Kidney (tissue), 14 donors: ENCODE data around the gene IGLL1. TPM values are rescaled to one million over a fixed set of nuclear protein-coding genes. Genes with fewer than 3 reads are reported as not detected.

Source experiments
- DNase-seq, 5 donors: peaks; one replicate each; pipeline ENCODE4 v3.0.0-alpha.2; 2013 to 2020
- FAIRE-seq: peaks from 2 replicates; lab custom pipeline; 2012; peaks lifted over from hg19 to GRCh38; lab: Jason Lieb, UNC
- H3K27ac ChIP-seq, 2 donors: one replicate each; pipeline ENCODE4 v1.7.0; 2013; ENCODE audit warnings: low read depth in 2 of 2, low read length in 2 of 2, inconsistent platforms in 1 of 2
- H3K27me3 ChIP-seq: one replicate; pipeline ENCODE4 v1.7.1; 2013; ENCODE audit warnings: low read length, inconsistent platforms; ENCODE audit not compliant: control insufficient read depth, insufficient read depth
- H3K36me3 ChIP-seq, 3 donors: one replicate each; pipeline versions ENCODE4 v1.7.0 to v1.7.1; 2013; ENCODE audit warnings: low read length in 3 of 3, control low read depth in 1 of 3, inconsistent platforms in 1 of 3; ENCODE audit not compliant: insufficient read depth in 3 of 3, control insufficient read depth in 2 of 3
- H3K4me1 ChIP-seq, 3 donors: one replicate each; pipeline versions ENCODE4 v1.7.0 to v1.7.1; 2013; ENCODE audit warnings: low read length in 3 of 3, inconsistent platforms in 1 of 3, low read depth in 1 of 3; ENCODE audit not compliant: control insufficient read depth in 2 of 3, insufficient read depth in 2 of 3
- H3K4me3 ChIP-seq, 3 donors: one replicate each; pipeline versions ENCODE4 v1.7.0 to v1.8.1; 2013; ENCODE audit warnings: low read length in 3 of 3, control low read depth in 1 of 3, inconsistent platforms in 1 of 3
- H3K9ac ChIP-seq, 3 donors: one replicate each; pipeline versions ENCODE4 v1.7.0 to v1.7.1; 2013; ENCODE audit warnings: low read length in 3 of 3, control low read depth in 1 of 3, inconsistent platforms in 1 of 3
- H3K9me3 ChIP-seq, 3 donors: one replicate each; pipeline versions ENCODE4 v1.7.0 to v1.7.1; 2013; ENCODE audit warnings: low read length in 3 of 3, control low read depth in 1 of 3, inconsistent platforms in 1 of 3; ENCODE audit not compliant: control insufficient read depth in 2 of 3, insufficient read depth in 1 of 3
- intact Hi-C: fragments of 100-400 bp; cut with DNase I; formaldehyde crosslinking; loops from one replicate; pipeline ENCODE4 v1.11.1; 2022
- polyA plus RNA-seq: library from polyadenylated mRNA; stranded (reverse); fragments of 350-450 nt; fragmentation: Illumina TruSeq; extraction: RNeasy Lipid Tissue Mini Kit (QIAGEN cat#74804); gene quantifications from one replicate; pipeline ENCODE4 v1.2.3, GENCODE V29; 2014; ENCODE audit warnings: low read depth, low replicate concordance; ENCODE audit not compliant: insufficient read depth
- total RNA-seq: library from RNA; stranded (reverse); fragmentation: NEBNext Ultra II Directional; extraction: Animal tissue kit (Norgen Biotek cat#: 25700); gene quantifications from one replicate; pipeline ENCODE4 v1.2.1, GENCODE V29; 2021
- TF ChIP-seq, protein P1 (sequence below): IDR thresholded peaks from 3 replicates; pipeline ENCODE4 v1.5.1; 2012; ENCODE audit warnings: mild to moderate bottlenecking, moderate library complexity, borderline replicate concordance; ENCODE audit not compliant: insufficient read depth; ENCODE audit errors: extremely low read depth
- donor health status: control.
- donor health status: control.
- donor health status: control.
- donor health status: control.
- donor health status: control.
- donor health status: DM: yes; HTN: yes; CAD: no.
- donor health status: Normal renal cell carcinoma (clear cell type).

IGLL1 gene
- total and polyA plus RNA-seq, 2 donors from 2014 or later = not detected

- no peak overlapping the region for H3K9ac ChIP-seq
- no peak overlapping the region for H3K4me3 ChIP-seq
- no peaks in the 10 kb centered on the region for H3K36me3 ChIP-seq
- no peak overlapping the region for H3K27ac ChIP-seq
- H3K4me1 ChIP-seq = peaks cover 0 to 6% (median 3%) of the 10 kb centered on the region in 3 donors
- H3K27me3 ChIP-seq = no peaks in the 10 kb centered on the region
- H3K9me3 ChIP-seq = no peaks in the 10 kb centered on the region
- TF ChIP-seq, protein P1, sequence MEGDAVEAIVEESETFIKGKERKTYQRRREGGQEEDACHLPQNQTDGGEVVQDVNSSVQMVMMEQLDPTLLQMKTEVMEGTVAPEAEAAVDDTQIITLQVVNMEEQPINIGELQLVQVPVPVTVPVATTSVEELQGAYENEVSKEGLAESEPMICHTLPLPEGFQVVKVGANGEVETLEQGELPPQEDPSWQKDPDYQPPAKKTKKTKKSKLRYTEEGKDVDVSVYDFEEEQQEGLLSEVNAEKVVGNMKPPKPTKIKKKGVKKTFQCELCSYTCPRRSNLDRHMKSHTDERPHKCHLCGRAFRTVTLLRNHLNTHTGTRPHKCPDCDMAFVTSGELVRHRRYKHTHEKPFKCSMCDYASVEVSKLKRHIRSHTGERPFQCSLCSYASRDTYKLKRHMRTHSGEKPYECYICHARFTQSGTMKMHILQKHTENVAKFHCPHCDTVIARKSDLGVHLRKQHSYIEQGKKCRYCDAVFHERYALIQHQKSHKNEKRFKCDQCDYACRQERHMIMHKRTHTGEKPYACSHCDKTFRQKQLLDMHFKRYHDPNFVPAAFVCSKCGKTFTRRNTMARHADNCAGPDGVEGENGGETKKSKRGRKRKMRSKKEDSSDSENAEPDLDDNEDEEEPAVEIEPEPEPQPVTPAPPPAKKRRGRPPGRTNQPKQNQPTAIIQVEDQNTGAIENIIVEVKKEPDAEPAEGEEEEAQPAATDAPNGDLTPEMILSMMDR = no peak
- intact Hi-C loops = no loop called here
- DNase-seq (peak in 1 of 5 donors; percentile 4), FAIRE-seq (no peak)
These were observed 8.6 kb downstream of the IGLL1 start for GRCh38 chr22:23571486-23571885.

GRCh38 chr22:23570681-23571080 is 9.4 kb downstream of the IGLL1 start:
- H3K4me3 ChIP-seq = no peak overlapping the region
- DNase-seq = peak in 1 of 5 donors; percentile 50
- TF ChIP-seq, protein P1 = no peak
- no peak for FAIRE-seq
- H3K9ac ChIP-seq = no peak overlapping the region
- H3K27ac ChIP-seq = no peak overlapping the region
- intact Hi-C loops = no loop called here
- no peaks in the 10 kb centered on the region for H3K9me3 ChIP-seq
- no peaks in the 10 kb centered on the region for H3K36me3 ChIP-seq
- peaks cover 0 to 6% (median 3%) of the 10 kb centered on the region in 3 donors for H3K4me1 ChIP-seq
- H3K27me3 ChIP-seq = no peaks in the 10 kb centered on the region

- intact Hi-C loops = no loop called here
- no peak overlapping the region for H3K27ac ChIP-seq
- H3K9ac ChIP-seq = no peak overlapping the region
- TF ChIP-seq, protein P1 = no peak
- no peaks in the 10 kb centered on the region for H3K9me3 ChIP-seq
- peaks cover 0 to 8% (median 6%) of the 10 kb centered on the region in 3 donors for H3K4me1 ChIP-seq
- no peaks in the 10 kb centered on the region for H3K36me3 ChIP-seq
- H3K4me3 ChIP-seq = no peak overlapping the region
- DNase-seq (peak in 1 of 5 donors; percentile 38), FAIRE-seq (no peak)
- H3K27me3 ChIP-seq = no peaks in the 10 kb centered on the region
These were observed 10.4 kb downstream of the IGLL1 start for GRCh38 chr22:23569716-23570115.

- Histone ChIP-seq H3K9ac (no peak overlapping the region), H3K4me3 (no peak overlapping the region), H3K9me3 (no peaks in the 10 kb centered on the region), H3K4me1 (peaks cover 0 to 8% (median 6%) of the 10 kb centered on the region in 3 donors), H3K36me3 (no peaks in the 10 kb centered on the region), H3K27me3 (no peaks in the 10 kb centered on the region), H3K27ac (no peak overlapping the region)
- FAIRE-seq (no peak), DNase-seq (peak in 1 of 5 donors; percentile 36)
- intact Hi-C loops = no loop called here
- TF ChIP-seq, protein P1 = no peak
These were observed 10.8 kb downstream of the IGLL1 start for GRCh38 chr22:23569291-23569690.
